Cardiac muscle cell (in vitro differentiated cells and primary cell): ENCODE measurements around the gene FCRL1. TPM values are rescaled to one million over a fixed set of nuclear protein-coding genes. Genes with fewer than 3 reads are reported as not detected.

Experiments
- DNase-seq, 2 donors: peaks; one replicate each; pipeline versions ENCODE4 v3.0.0 to v3.0.0-alpha.2; 2010 to 2017; ENCODE audit warnings: low read depth in 1 of 2, low spot score in 1 of 2
- H3K27ac ChIP-seq: fragments of 200-600 bp; sonication (generic); 2 replicates; pipeline ENCODE4 v1.5.1; 2016
- H3K27me3 ChIP-seq: fragments of 200-600 bp; sonication (generic); 2 replicates; pipeline ENCODE4 v1.6.0; 2016; ENCODE audit warnings: control low read depth
- H3K36me3 ChIP-seq: fragments of 200-600 bp; sonication (generic); 2 replicates; pipeline ENCODE4 v1.5.1; 2016; ENCODE audit warnings: control low read depth
- H3K4me1 ChIP-seq: fragments of 200-600 bp; sonication (generic); 2 replicates; pipeline ENCODE4 v1.8.1; 2017; ENCODE audit warnings: low read depth, mild to moderate bottlenecking, mixed run types
- H3K4me3 ChIP-seq: fragments of 200-600 bp; sonication (generic); 2 replicates; pipeline ENCODE4 v1.5.1; 2016; ENCODE audit warnings: mild to moderate bottlenecking
- H3K9me3 ChIP-seq: fragments of 200-600 bp; sonication (generic); 2 replicates; pipeline ENCODE4 v1.5.1; 2017; ENCODE audit warnings: low read depth, mild to moderate bottlenecking, control low read depth
- CTCF ChIP-seq: IDR thresholded peaks from 2 replicates; pipeline ENCODE4 v1.5.1; 2012; ENCODE audit warnings: low read depth, mild to moderate bottlenecking, low read length
- polyA plus RNA-seq: library from polyadenylated mRNA; unstranded; fragments of >200 nt; fragmentation: Nextera tagmentation; extraction: Ambion mirVana; gene quantifications from 2 replicates; pipeline ENCODE4 v1.2.1, GENCODE V29; 2016
- total RNA-seq: library from RNA; depleted of rRNA; stranded (reverse); fragments of >200 nt; gene quantifications from 2 replicates; pipeline ENCODE4 v1.2.3, GENCODE V29; 2016

Gene FCRL1
- total and polyA plus RNA-seq, 2 experiments from 2014 or later = not detected

DNA sequence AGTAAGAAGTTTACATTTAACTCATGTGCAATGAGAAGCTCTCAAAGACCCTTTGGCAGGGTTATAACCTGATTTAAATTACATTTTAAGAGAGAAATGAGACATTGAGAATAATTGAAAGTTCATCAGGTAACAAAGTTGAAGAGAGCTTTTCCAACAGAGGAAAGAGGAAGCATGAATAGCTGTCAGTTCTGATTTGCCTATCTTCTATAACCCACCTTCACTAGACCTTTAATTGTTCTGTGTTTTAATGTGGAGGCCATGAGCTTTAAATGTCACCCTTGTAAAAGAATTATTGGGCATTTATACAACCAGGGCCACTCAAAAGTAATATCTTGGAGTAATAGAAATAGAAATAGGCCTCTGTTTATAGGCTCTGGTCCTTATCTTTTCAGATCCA, 9.3 kb upstream of the FCRL1 start:
- DNase-seq = no peak
- no peak overlapping the region for H3K4me3 ChIP-seq
- no peaks in the 10 kb centered on the region for H3K9me3 ChIP-seq
- no peak overlapping the region for H3K27ac ChIP-seq
- no peaks in the 10 kb centered on the region for H3K4me1 ChIP-seq
- H3K36me3 ChIP-seq = no peaks in the 10 kb centered on the region
- no peaks in the 10 kb centered on the region for H3K27me3 ChIP-seq
- no peak for TF ChIP-seq CTCF

GRCh38 chr1:157820299-157820698, 379 bp upstream of the FCRL1 start:
- no peak for DNase-seq
- Histone ChIP-seq H3K4me1 (no peaks in the 10 kb centered on the region), H3K27me3 (no peaks in the 10 kb centered on the region), H3K27ac (no peak overlapping the region), H3K4me3 (no peak overlapping the region), H3K36me3 (no peaks in the 10 kb centered on the region), H3K9me3 (no peaks in the 10 kb centered on the region)
- TF ChIP-seq CTCF = no peak

DNA sequence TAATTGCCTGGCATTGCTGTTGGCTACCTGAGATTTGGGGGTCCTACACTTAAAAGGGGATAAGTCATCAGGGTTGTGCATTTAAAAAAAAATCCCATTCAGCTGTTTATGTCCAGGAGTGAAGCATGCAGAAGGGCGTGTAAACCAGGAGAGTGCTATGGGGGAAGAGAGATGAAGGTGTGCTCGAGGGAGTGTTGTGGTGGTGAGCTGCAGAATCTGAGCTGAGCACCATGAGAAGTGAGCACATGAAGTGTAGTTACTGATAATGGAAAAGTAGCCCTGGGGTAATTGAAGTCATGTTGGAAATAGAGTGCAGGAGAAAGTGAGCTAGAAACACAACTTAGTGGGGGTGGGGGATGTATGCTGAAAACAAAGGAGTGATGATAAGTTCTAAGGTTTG, 705 bp downstream of the FCRL1 start:
- H3K4me3 ChIP-seq = no peak overlapping the region
- no peak overlapping the region for H3K27ac ChIP-seq
- DNase-seq = no peak

DNA sequence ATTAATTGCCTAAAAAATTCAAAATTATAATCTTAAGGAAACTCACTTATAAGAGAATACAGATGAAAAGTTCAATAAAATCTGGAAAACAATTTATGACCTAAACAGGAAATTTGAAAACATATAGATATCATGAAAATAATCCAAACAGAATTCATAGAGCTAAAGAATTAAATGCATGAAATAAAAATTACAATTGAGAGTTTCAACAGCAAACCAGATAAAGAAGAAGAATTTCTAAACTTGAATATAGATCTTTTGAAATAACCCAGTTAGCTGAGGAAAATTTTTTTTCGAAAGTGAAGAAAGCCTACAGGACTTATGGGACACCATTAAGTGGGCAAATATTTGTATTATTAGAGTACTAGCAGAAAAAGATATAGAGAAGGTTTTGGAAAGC, 6.7 kb downstream of the FCRL1 start:
- TF ChIP-seq CTCF = no peak
- H3K27ac ChIP-seq = no peak overlapping the region
- no peaks in the 10 kb centered on the region for H3K4me1 ChIP-seq
- H3K4me3 ChIP-seq = no peak overlapping the region
- H3K9me3 ChIP-seq = no peaks in the 10 kb centered on the region
- DNase-seq = no peak
- no peaks in the 10 kb centered on the region for H3K36me3 ChIP-seq
- H3K27me3 ChIP-seq = peaks cover 5% of the 10 kb centered on the region

More for the DNA sequence above, 705 bp downstream of the FCRL1 start:
- H3K9me3 ChIP-seq = no peaks in the 10 kb centered on the region
- TF ChIP-seq CTCF = no peak
- no peaks in the 10 kb centered on the region for H3K36me3 ChIP-seq
- H3K4me1 ChIP-seq = no peaks in the 10 kb centered on the region
- H3K27me3 ChIP-seq = no peaks in the 10 kb centered on the region

GRCh38 chr1:157806431-157807149, 13.3 kb downstream of the FCRL1 start:
- H3K36me3 ChIP-seq = no peaks in the 10 kb centered on the region
- H3K4me1 ChIP-seq = no peaks in the 10 kb centered on the region
- no peak for TF ChIP-seq CTCF
- H3K27me3 ChIP-seq = peaks cover 5% of the 10 kb centered on the region
- DNase-seq = no peak
- H3K27ac ChIP-seq = no peak overlapping the region
- no peak overlapping the region for H3K4me3 ChIP-seq
- no peaks in the 10 kb centered on the region for H3K9me3 ChIP-seq
